ENCODE data around the gene ELMO1.

GRCh38 chr7:37364856-37365255, 83.8 kb downstream of the ELMO1 start:
- TF ChIP-seq SP1 (IDR thresholded peaks at IDR 0.05) (no peak), CTCF (IDR thresholded peaks at IDR 0.05; ENCODE audit: low read depth, low read length, missing input control) (no peak), REST (IDR thresholded peaks at IDR 0.05) (no peak), RAD21 (IDR thresholded peaks at IDR 0.05) (no peak)

All from liver (tissue), 3 donors.